Measurements from ENCODE around the gene SPAG16.

Gene SPAG16

DNA sequence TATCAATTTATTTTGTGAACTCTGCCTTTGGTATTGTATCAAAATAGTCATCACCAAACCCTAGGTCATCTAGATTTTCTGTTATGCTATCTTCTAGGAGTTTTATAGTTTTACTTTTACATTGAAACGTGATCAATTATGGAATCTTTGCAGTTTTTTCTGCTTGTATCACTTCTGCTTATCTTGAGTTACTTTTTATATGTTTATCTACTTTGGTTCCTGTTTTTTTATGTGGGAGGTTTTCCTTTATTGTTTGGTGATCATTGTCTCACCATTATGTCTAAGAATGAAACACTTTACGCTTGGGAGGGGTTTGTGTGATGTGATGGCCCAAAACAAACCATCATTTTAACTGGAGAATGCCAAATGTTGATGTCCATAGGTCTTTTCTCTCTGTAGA lies 261.2 kb downstream of the SPAG16 start:
- H3K4me3 ChIP-seq (replicated peaks; ENCODE audit: insufficient read depth, low read length) = no peak overlapping the region
- no peak overlapping the region for H3K27ac ChIP-seq (replicated peaks)
- no peak for TF ChIP-seq POLR2AphosphoS5 (IDR thresholded peaks at IDR 0.05; ENCODE audit: low read depth)
- no peak for TF ChIP-seq CTCF (IDR thresholded peaks at IDR 0.05; ENCODE audit: insufficient read depth, low read length)
- no peak for TF ChIP-seq GABPA (IDR thresholded peaks at IDR 0.05; ENCODE audit: low read depth)
- TF ChIP-seq, protein P1, sequence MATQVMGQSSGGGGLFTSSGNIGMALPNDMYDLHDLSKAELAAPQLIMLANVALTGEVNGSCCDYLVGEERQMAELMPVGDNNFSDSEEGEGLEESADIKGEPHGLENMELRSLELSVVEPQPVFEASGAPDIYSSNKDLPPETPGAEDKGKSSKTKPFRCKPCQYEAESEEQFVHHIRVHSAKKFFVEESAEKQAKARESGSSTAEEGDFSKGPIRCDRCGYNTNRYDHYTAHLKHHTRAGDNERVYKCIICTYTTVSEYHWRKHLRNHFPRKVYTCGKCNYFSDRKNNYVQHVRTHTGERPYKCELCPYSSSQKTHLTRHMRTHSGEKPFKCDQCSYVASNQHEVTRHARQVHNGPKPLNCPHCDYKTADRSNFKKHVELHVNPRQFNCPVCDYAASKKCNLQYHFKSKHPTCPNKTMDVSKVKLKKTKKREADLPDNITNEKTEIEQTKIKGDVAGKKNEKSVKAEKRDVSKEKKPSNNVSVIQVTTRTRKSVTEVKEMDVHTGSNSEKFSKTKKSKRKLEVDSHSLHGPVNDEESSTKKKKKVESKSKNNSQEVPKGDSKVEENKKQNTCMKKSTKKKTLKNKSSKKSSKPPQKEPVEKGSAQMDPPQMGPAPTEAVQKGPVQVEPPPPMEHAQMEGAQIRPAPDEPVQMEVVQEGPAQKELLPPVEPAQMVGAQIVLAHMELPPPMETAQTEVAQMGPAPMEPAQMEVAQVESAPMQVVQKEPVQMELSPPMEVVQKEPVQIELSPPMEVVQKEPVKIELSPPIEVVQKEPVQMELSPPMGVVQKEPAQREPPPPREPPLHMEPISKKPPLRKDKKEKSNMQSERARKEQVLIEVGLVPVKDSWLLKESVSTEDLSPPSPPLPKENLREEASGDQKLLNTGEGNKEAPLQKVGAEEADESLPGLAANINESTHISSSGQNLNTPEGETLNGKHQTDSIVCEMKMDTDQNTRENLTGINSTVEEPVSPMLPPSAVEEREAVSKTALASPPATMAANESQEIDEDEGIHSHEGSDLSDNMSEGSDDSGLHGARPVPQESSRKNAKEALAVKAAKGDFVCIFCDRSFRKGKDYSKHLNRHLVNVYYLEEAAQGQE (IDR thresholded peaks at IDR 0.05; ENCODE audit: insufficient replicate concordance, low read depth) = no peak
- TF ChIP-seq SPI1 (IDR thresholded peaks at IDR 0.05; ENCODE audit: borderline replicate concordance, low read depth) = no peak
- no peak for DNase-seq (ENCODE audit: low read depth in 1 of 2, low spot score in 1 of 2)
- H3K27me3 ChIP-seq (ENCODE audit: insufficient read depth, poor library complexity, severe bottlenecking) = no peaks in the 10 kb centered on the region

DNA sequence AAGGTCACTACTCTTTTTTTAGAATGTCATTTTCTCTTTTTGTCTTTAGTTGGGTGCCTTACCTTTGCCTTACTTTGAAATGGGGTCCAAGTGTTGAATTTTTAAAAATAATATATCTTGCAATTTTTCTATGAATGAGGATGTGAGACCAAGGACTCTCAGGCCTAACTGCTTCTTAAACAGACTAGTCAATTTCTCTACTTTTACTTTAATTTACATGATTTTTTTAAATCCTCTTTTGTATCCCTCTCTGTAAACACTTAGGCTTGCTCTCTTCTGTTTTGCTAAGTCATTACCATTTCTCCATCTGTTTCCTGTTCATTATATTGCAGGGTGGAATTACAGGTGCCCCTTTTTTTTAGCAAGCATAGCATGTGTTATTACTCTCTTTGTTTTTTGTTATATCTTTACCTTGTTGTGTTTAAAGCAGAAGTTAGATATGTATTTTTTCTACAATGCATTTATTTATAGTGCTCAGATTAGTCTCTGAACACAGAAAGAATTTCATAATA lies 261.8 kb downstream of the SPAG16 start:
- Histone ChIP-seq H3K4me3 (replicated peaks; ENCODE audit: insufficient read depth, low read length) (no peak overlapping the region), H3K27ac (replicated peaks) (no peak overlapping the region), H3K27me3 (ENCODE audit: insufficient read depth, poor library complexity, severe bottlenecking) (no peaks in the 10 kb centered on the region)
- DNase-seq (ENCODE audit: low read depth in 1 of 2, low spot score in 1 of 2) = no peak
- TF ChIP-seq, protein P1 (IDR thresholded peaks at IDR 0.05; ENCODE audit: insufficient replicate concordance, low read depth) = no peak
- TF ChIP-seq SPI1 (IDR thresholded peaks at IDR 0.05; ENCODE audit: borderline replicate concordance, low read depth) = no peak
- TF ChIP-seq CTCF (IDR thresholded peaks at IDR 0.05; ENCODE audit: insufficient read depth, low read length) = no peak
- no peak for TF ChIP-seq POLR2AphosphoS5 (IDR thresholded peaks at IDR 0.05; ENCODE audit: low read depth)
- TF ChIP-seq GABPA (IDR thresholded peaks at IDR 0.05; ENCODE audit: low read depth) = no peak

GRCh38 chr2:213551526-213551925 lies 267.3 kb downstream of the SPAG16 start:
- TF ChIP-seq POLR2AphosphoS5 (IDR thresholded peaks at IDR 0.05; ENCODE audit: low read depth) = no peak
- TF ChIP-seq GABPA (IDR thresholded peaks at IDR 0.05; ENCODE audit: low read depth) = no peak
- TF ChIP-seq, protein P1 (IDR thresholded peaks at IDR 0.05; ENCODE audit: insufficient replicate concordance, low read depth) = no peak
- TF ChIP-seq SPI1 (IDR thresholded peaks at IDR 0.05; ENCODE audit: borderline replicate concordance, low read depth) = no peak
- TF ChIP-seq CTCF (IDR thresholded peaks at IDR 0.05; ENCODE audit: insufficient read depth, low read length) = no peak
- no peaks in the 10 kb centered on the region for H3K27me3 ChIP-seq (ENCODE audit: insufficient read depth, poor library complexity, severe bottlenecking)
- no peak overlapping the region for H3K4me3 ChIP-seq (replicated peaks; ENCODE audit: insufficient read depth, low read length)
- DNase-seq (ENCODE audit: low read depth in 1 of 2, low spot score in 1 of 2) = no peak
- no peak overlapping the region for H3K27ac ChIP-seq (replicated peaks)

Measured in HL-60 (cell line).